Measurements from ENCODE around the gene ACOT4.
"Not testable (repeated sequence)": the region's sequence is repeated elsewhere in the genome, so short reads cannot be mapped to it uniquely, and the experiment has no call there.

ACOT4 gene

GRCh38 chr14:73630009-73630780 is 38.5 kb downstream of the ACOT4 start:
- no peak for DNase-seq
- ChIA-PET POLR2A (no interaction called here), CTCF (interaction anchor here (1.1 to 1.7 kb wide), 2 partner anchors 41 to 127 kb away, joined by 3 to 6 read pairs; no protein-coding TSS in a partner anchor)
- Histone ChIP-seq H3K9me3 (ENCODE audit: control extremely low read depth in 1 of 5, control insufficient read depth in 4 of 5, insufficient read depth in 2 of 5, low read depth in 1 of 5, low read length in 4 of 5) (no peaks in the 10 kb centered on the region), H3K27me3 (replicated peaks in 2 of 5; ENCODE audit: control insufficient read depth in 4 of 5, insufficient read depth in 5 of 5, low read length in 4 of 5) (peaks cover 0 to 3% (median 0%) of the 10 kb centered on the region in 5 experiments), H3K27ac (ENCODE audit: insufficient read depth in 1 of 2, low read depth in 1 of 2, low read length in 2 of 2, poor library complexity in 1 of 2, severe bottlenecking in 2 of 2) (no peak overlapping the region), H3K4me1 (ENCODE audit: control extremely low read depth in 1 of 4, control insufficient read depth in 4 of 4, insufficient read depth in 4 of 4, low read length in 3 of 4) (peaks cover 0 to 18% (median 9%) of the 10 kb centered on the region in 4 experiments), H3K4me3 (ENCODE audit: control insufficient read depth in 1 of 7, extremely low read depth in 1 of 7, insufficient read depth in 4 of 7, low read depth in 2 of 7, low read length in 6 of 7) (no peak overlapping the region), H3K36me3 (ENCODE audit: control insufficient read depth in 4 of 4, insufficient read depth in 4 of 4, low read length in 3 of 4) (no peaks in the 10 kb centered on the region)
- WGBS (ENCODE audit: insufficient coverage): 94% methylated on average over 7 of the region's 10 CpGs

- Histone ChIP-seq H3K4me3 (ENCODE audit: control insufficient read depth in 1 of 7, extremely low read depth in 1 of 7, insufficient read depth in 4 of 7, low read depth in 2 of 7, low read length in 6 of 7) (peak overlapping the region; percentile 27 to 80 (median 68)), H3K9me3 (ENCODE audit: control extremely low read depth in 1 of 5, control insufficient read depth in 4 of 5, insufficient read depth in 2 of 5, low read depth in 1 of 5, low read length in 4 of 5) (no peaks in the 10 kb centered on the region), H3K36me3 (ENCODE audit: control insufficient read depth in 4 of 4, insufficient read depth in 4 of 4, low read length in 3 of 4) (no peaks in the 10 kb centered on the region), H3K27ac (ENCODE audit: insufficient read depth in 1 of 2, low read depth in 1 of 2, low read length in 2 of 2, poor library complexity in 1 of 2, severe bottlenecking in 2 of 2) (no peak overlapping the region), H3K4me1 (ENCODE audit: control extremely low read depth in 1 of 4, control insufficient read depth in 4 of 4, insufficient read depth in 4 of 4, low read length in 3 of 4) (peaks cover 0 to 18% (median 9%) of the 10 kb centered on the region in 4 experiments), H3K27me3 (replicated peaks in 2 of 5; ENCODE audit: control insufficient read depth in 4 of 5, insufficient read depth in 5 of 5, low read length in 4 of 5) (peaks cover 0 to 3% (median 0%) of the 10 kb centered on the region in 5 experiments)
- DNase-seq: peak; percentile 80 to 84 (median 82)
- 10% methylated on average over 38 of the region's 44 CpGs for WGBS (ENCODE audit: insufficient coverage)
- CTCF ChIA-PET: interaction anchor here (0.7 to 3.0 kb wide), 14 partner anchors 10 to 463 kb away, joined by 3 to 45 read pairs (median 4); partner anchors contain the start of genes DNAL1 and RIOX1
- POLR2A ChIA-PET: no interaction called here
Measured at GRCh38 chr14:73633116-73634010, 41.7 kb downstream of the ACOT4 start.

- no peak overlapping the region for H3K27ac ChIP-seq (ENCODE audit: insufficient read depth in 1 of 2, low read depth in 1 of 2, low read length in 2 of 2, poor library complexity in 1 of 2, severe bottlenecking in 2 of 2)
- no peaks in the 10 kb centered on the region for H3K9me3 ChIP-seq (ENCODE audit: control extremely low read depth in 1 of 5, control insufficient read depth in 4 of 5, insufficient read depth in 2 of 5, low read depth in 1 of 5, low read length in 4 of 5)
- peaks cover 0 to 3% (median 0%) of the 10 kb centered on the region in 5 experiments for H3K27me3 ChIP-seq (replicated peaks in 2 of 5; ENCODE audit: control insufficient read depth in 4 of 5, insufficient read depth in 5 of 5, low read length in 4 of 5)
- peak in 2 of 3 donors; percentile 14 to 19 for DNase-seq
- peak overlapping the region; percentile 27 to 80 (median 68) for H3K4me3 ChIP-seq (ENCODE audit: control insufficient read depth in 1 of 7, extremely low read depth in 1 of 7, insufficient read depth in 4 of 7, low read depth in 2 of 7, low read length in 6 of 7)
- H3K36me3 ChIP-seq (ENCODE audit: control insufficient read depth in 4 of 4, insufficient read depth in 4 of 4, low read length in 3 of 4): no peaks in the 10 kb centered on the region
- 10% methylated on average over 38 of the region's 53 CpGs for WGBS (ENCODE audit: insufficient coverage)
- POLR2A ChIA-PET: interaction anchor here (0.6 kb wide), 1 partner anchor 465 kb away, joined by 4 read pairs; no protein-coding TSS in a partner anchor
- H3K4me1 ChIP-seq (ENCODE audit: control extremely low read depth in 1 of 4, control insufficient read depth in 4 of 4, insufficient read depth in 4 of 4, low read length in 3 of 4): peaks cover 0 to 18% (median 9%) of the 10 kb centered on the region in 4 experiments
- CTCF ChIA-PET: interaction anchor here (0.8 to 3.0 kb wide), 10 partner anchors 10 to 464 kb away, joined by 3 to 45 read pairs (median 4); partner anchors contain the start of genes DNAL1 and RIOX1
Measured at GRCh38 chr14:73634011-73634833, 42.5 kb downstream of the ACOT4 start.

- ChIA-PET CTCF (interaction anchor here (1.5 to 1.7 kb wide), 2 partner anchors 40 to 127 kb away, joined by 4 to 6 read pairs; no protein-coding TSS in a partner anchor), POLR2A (interaction anchor here (0.6 kb wide), 1 partner anchor 128 kb away, joined by 4 read pairs; no protein-coding TSS in a partner anchor)
- H3K27me3 ChIP-seq (replicated peaks in 2 of 5; ENCODE audit: control insufficient read depth in 4 of 5, insufficient read depth in 5 of 5, low read length in 4 of 5); DNase-seq; H3K27ac ChIP-seq (ENCODE audit: insufficient read depth in 1 of 2, low read depth in 1 of 2, low read length in 2 of 2, poor library complexity in 1 of 2, severe bottlenecking in 2 of 2); H3K36me3 ChIP-seq (ENCODE audit: control insufficient read depth in 4 of 4, insufficient read depth in 4 of 4, low read length in 3 of 4); H3K4me3 ChIP-seq (ENCODE audit: control insufficient read depth in 1 of 7, extremely low read depth in 1 of 7, insufficient read depth in 4 of 7, low read depth in 2 of 7, low read length in 6 of 7); H3K9me3 ChIP-seq (ENCODE audit: control extremely low read depth in 1 of 5, control insufficient read depth in 4 of 5, insufficient read depth in 2 of 5, low read depth in 1 of 5, low read length in 4 of 5): not testable (repeated sequence)
- H3K4me1 ChIP-seq (ENCODE audit: control extremely low read depth in 1 of 4, control insufficient read depth in 4 of 4, insufficient read depth in 4 of 4, low read length in 3 of 4): peaks cover 0 to 18% (median 9%) of the 10 kb centered on the region in 4 experiments
- WGBS (ENCODE audit: insufficient coverage): 92% methylated on average over 10 of the region's 10 CpGs
Measured at GRCh38 chr14:73636355-73636754, 44.7 kb downstream of the ACOT4 start.

GRCh38 chr14:73637830-73638229 is 46.2 kb downstream of the ACOT4 start:
- Histone ChIP-seq H3K9me3 (ENCODE audit: control extremely low read depth in 1 of 5, control insufficient read depth in 4 of 5, insufficient read depth in 2 of 5, low read depth in 1 of 5, low read length in 4 of 5) (no peaks in the 10 kb centered on the region), H3K4me1 (ENCODE audit: control extremely low read depth in 1 of 4, control insufficient read depth in 4 of 4, insufficient read depth in 4 of 4, low read length in 3 of 4) (peaks cover 0 to 18% (median 9%) of the 10 kb centered on the region in 4 experiments), H3K27me3 (replicated peaks in 2 of 5; ENCODE audit: control insufficient read depth in 4 of 5, insufficient read depth in 5 of 5, low read length in 4 of 5) (peaks cover 0 to 3% (median 0%) of the 10 kb centered on the region in 5 experiments), H3K27ac (ENCODE audit: insufficient read depth in 1 of 2, low read depth in 1 of 2, low read length in 2 of 2, poor library complexity in 1 of 2, severe bottlenecking in 2 of 2) (no peak overlapping the region), H3K36me3 (ENCODE audit: control insufficient read depth in 4 of 4, insufficient read depth in 4 of 4, low read length in 3 of 4) (no peaks in the 10 kb centered on the region), H3K4me3 (ENCODE audit: control insufficient read depth in 1 of 7, extremely low read depth in 1 of 7, insufficient read depth in 4 of 7, low read depth in 2 of 7, low read length in 6 of 7) (no peak overlapping the region)
- ChIA-PET POLR2A (interaction anchor here (0.9 kb wide), 1 partner anchor 465 kb away, joined by 6 read pairs; no protein-coding TSS in a partner anchor), CTCF (interaction anchor here (1.3 kb wide), 1 partner anchor 12 kb away, joined by 5 read pairs; no protein-coding TSS in a partner anchor)
- DNase-seq: no peak
- 93% methylated on average over 2 of the region's 5 CpGs for WGBS (ENCODE audit: insufficient coverage)

- ChIA-PET POLR2A (no interaction called here), CTCF (interaction anchor here (0.7 kb wide), 1 partner anchor 51 kb away, joined by 3 read pairs; no protein-coding TSS in a partner anchor)
- Histone ChIP-seq H3K9me3 (ENCODE audit: control extremely low read depth in 1 of 5, control insufficient read depth in 4 of 5, insufficient read depth in 2 of 5, low read depth in 1 of 5, low read length in 4 of 5) (no peaks in the 10 kb centered on the region), H3K36me3 (ENCODE audit: control insufficient read depth in 4 of 4, insufficient read depth in 4 of 4, low read length in 3 of 4) (no peaks in the 10 kb centered on the region), H3K27me3 (replicated peaks in 2 of 5; ENCODE audit: control insufficient read depth in 4 of 5, insufficient read depth in 5 of 5, low read length in 4 of 5) (no peaks in the 10 kb centered on the region), H3K27ac (ENCODE audit: insufficient read depth in 1 of 2, low read depth in 1 of 2, low read length in 2 of 2, poor library complexity in 1 of 2, severe bottlenecking in 2 of 2) (no peak overlapping the region), H3K4me1 (ENCODE audit: control extremely low read depth in 1 of 4, control insufficient read depth in 4 of 4, insufficient read depth in 4 of 4, low read length in 3 of 4) (peaks cover 7 to 16% (median 9%) of the 10 kb centered on the region in 4 experiments), H3K4me3 (ENCODE audit: control insufficient read depth in 1 of 7, extremely low read depth in 1 of 7, insufficient read depth in 4 of 7, low read depth in 2 of 7, low read length in 6 of 7) (no peak overlapping the region)
- no peak for DNase-seq
- WGBS (ENCODE audit: insufficient coverage): 87% methylated on average over 3 of the region's 5 CpGs
Measured at GRCh38 chr14:73640796-73641365, 49.2 kb downstream of the ACOT4 start.
